ENCODE results near the gene ANKRD11.
"Not testable (repeated sequence)": the region's sequence is repeated elsewhere in the genome, so short reads cannot be mapped to it uniquely, and the experiment has no call there.

Gene ANKRD11

DNA sequence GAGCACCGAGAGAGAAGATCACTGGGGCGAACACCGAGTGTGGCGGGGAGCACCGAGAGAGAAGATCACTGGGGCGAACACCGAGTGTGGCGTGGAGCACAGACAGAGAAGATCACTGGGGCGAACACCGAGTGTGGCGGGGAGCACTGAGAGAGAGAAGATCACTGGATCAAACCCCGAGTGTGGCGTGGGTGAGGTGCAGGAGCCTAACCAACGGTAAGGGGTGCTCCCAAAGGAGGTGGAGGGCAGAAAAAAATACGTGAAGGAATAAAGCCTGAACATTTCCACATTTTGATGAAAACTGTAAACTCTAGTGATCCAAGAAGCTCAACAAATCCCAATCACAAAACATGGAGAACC, 100.2 kb downstream of the ANKRD11 start:
- no CpG with 5 or more reads among the region's 15 CpGs for WGBS (ENCODE audit: extremely low coverage, insufficient coverage, insufficient read length)

DNA sequence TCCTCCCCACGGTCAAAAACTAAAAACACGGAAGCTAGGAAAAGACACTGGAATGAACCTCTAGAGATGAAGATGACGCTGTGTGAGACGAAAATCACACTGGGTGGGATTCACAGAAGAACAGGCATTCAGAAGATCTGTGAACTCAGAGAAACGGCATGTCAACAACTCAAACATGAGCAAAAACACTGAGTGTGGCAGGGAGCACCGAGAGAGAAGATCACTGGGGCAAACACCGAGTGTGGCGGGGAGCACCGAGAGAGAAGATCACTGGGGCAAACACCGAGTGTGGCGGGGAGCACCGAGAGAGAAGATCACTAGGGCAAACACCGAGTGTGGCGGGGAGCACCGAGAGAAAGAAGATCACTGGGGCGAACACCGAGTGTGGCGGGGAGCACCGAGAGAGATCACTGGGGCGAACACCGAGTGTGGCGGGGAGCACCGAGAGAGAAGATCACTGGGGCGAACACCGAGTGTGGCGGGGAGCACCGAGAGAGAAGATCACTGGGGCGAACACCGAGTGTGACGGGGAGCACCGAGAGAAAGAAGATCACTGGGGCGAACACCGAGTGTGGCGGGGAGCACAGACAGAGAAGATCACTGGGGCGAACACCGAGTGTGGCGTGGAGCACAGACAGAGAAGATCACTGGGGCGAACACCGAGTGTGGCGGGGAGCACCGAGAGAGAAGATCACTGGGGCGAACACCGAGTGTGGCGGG, 100.7 kb downstream of the ANKRD11 start:
- H3K27ac ChIP-seq (ENCODE audit: low read depth, low read length); H3K14ac ChIP-seq (ENCODE audit: low read length); H3K4me1 ChIP-seq (ENCODE audit: control insufficient read depth in 1 of 2, insufficient read depth in 2 of 2, low read length in 2 of 2); H3K23ac ChIP-seq (ENCODE audit: low read length); H2AK5ac ChIP-seq (ENCODE audit: low read length); H2AFZ ChIP-seq (ENCODE audit: insufficient read depth, low read length, poor library complexity); H3K18ac ChIP-seq (ENCODE audit: low read length); H3K4me2 ChIP-seq (ENCODE audit: low read length); H3K36me3 ChIP-seq (ENCODE audit: control insufficient read depth in 1 of 2, insufficient read depth in 2 of 2, low read length in 2 of 2); H3K27me3 ChIP-seq (ENCODE audit: insufficient read depth, low read length); H3K79me1 ChIP-seq (ENCODE audit: low read length); H2BK5ac ChIP-seq (ENCODE audit: low read depth, low read length, poor library complexity); H2BK12ac ChIP-seq (ENCODE audit: low read length); H2BK120ac ChIP-seq (ENCODE audit: insufficient read depth, low read length, poor library complexity); H4K91ac ChIP-seq (ENCODE audit: low read depth, low read length); H4K8ac ChIP-seq (ENCODE audit: low read depth, low read length); H3K9ac ChIP-seq (ENCODE audit: low read length); H3K4me3 ChIP-seq (ENCODE audit: low read depth, low read length); DNase-seq; H3K9me3 ChIP-seq (ENCODE audit: insufficient read depth, low read depth, low read length); H4K12ac ChIP-seq (ENCODE audit: low read depth, low read length): not testable (repeated sequence)
- Histone ChIP-seq H3K4ac (ENCODE audit: low read depth, low read length) (peak overlapping the region; percentile 88), H3K79me2 (ENCODE audit: control insufficient read depth, insufficient read depth, low read length, poor library complexity) (peaks cover 37% of the 10 kb centered on the region)
- no CpG with 5 or more reads among the region's 44 CpGs for WGBS (ENCODE audit: extremely low coverage, insufficient coverage, insufficient read length)

More for the DNA sequence above, 100.2 kb downstream of the ANKRD11 start:
- H2AK5ac ChIP-seq (ENCODE audit: low read length); H2BK5ac ChIP-seq (ENCODE audit: low read depth, low read length, poor library complexity); H4K8ac ChIP-seq (ENCODE audit: low read depth, low read length); H3K27me3 ChIP-seq (ENCODE audit: insufficient read depth, low read length); H3K14ac ChIP-seq (ENCODE audit: low read length); H2BK120ac ChIP-seq (ENCODE audit: insufficient read depth, low read length, poor library complexity); H3K18ac ChIP-seq (ENCODE audit: low read length); H4K91ac ChIP-seq (ENCODE audit: low read depth, low read length); DNase-seq; H3K4me3 ChIP-seq (ENCODE audit: low read depth, low read length); H3K27ac ChIP-seq (ENCODE audit: low read depth, low read length); H3K36me3 ChIP-seq (ENCODE audit: control insufficient read depth in 1 of 2, insufficient read depth in 2 of 2, low read length in 2 of 2); H3K4me2 ChIP-seq (ENCODE audit: low read length); H3K23ac ChIP-seq (ENCODE audit: low read length); H4K12ac ChIP-seq (ENCODE audit: low read depth, low read length); H3K79me1 ChIP-seq (ENCODE audit: low read length); H2AFZ ChIP-seq (ENCODE audit: insufficient read depth, low read length, poor library complexity); H2BK12ac ChIP-seq (ENCODE audit: low read length); H3K9me3 ChIP-seq (ENCODE audit: insufficient read depth, low read depth, low read length); H3K9ac ChIP-seq (ENCODE audit: low read length): not testable (repeated sequence)
- H3K79me2 ChIP-seq (ENCODE audit: control insufficient read depth, insufficient read depth, low read length, poor library complexity), result peaks cover 38% of the 10 kb centered on the region
- peak overlapping the region; percentile 94 for H3K4ac ChIP-seq (ENCODE audit: low read depth, low read length)
- peaks cover 3 to 10% of the 10 kb centered on the region in 2 experiments for H3K4me1 ChIP-seq (ENCODE audit: control insufficient read depth in 1 of 2, insufficient read depth in 2 of 2, low read length in 2 of 2)

DNA sequence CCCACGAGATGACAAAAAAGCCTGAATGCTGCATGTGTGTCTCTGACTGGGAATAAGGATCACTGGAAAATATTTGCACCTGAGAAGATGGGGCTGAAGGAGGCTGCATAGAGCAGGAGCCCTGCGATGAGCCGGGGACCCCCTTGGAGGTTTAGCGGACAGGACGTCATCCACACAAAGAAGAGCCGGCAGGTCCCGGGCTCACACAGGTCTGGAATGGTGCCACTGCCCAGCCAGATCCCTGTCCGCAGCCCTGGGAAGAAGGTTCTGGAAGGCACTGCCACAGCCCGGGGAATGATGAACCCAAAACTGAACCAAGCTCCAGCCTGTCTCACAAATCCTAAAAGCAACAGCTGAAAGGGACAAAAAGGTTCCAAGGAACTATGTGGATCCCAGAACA, 101.8 kb downstream of the ANKRD11 start:
- Histone ChIP-seq H2BK5ac (ENCODE audit: low read depth, low read length, poor library complexity) (no peak overlapping the region), H3K79me1 (ENCODE audit: low read length) (peaks cover 7% of the 10 kb centered on the region), H2BK120ac (ENCODE audit: insufficient read depth, low read length, poor library complexity) (no peak overlapping the region), H3K27ac (ENCODE audit: low read depth, low read length) (no peak overlapping the region), H3K9me3 (ENCODE audit: insufficient read depth, low read depth, low read length) (no peaks in the 10 kb centered on the region), H3K23ac (ENCODE audit: low read length) (no peak overlapping the region), H3K4me3 (ENCODE audit: low read depth, low read length) (no peak overlapping the region), H4K8ac (ENCODE audit: low read depth, low read length) (no peak overlapping the region), H3K79me2 (ENCODE audit: control insufficient read depth, insufficient read depth, low read length, poor library complexity) (peaks cover 39% of the 10 kb centered on the region), H3K18ac (ENCODE audit: low read length) (no peak overlapping the region), H4K12ac (ENCODE audit: low read depth, low read length) (no peak overlapping the region), H3K36me3 (ENCODE audit: control insufficient read depth in 1 of 2, insufficient read depth in 2 of 2, low read length in 2 of 2) (peaks cover 0 to 3% of the 10 kb centered on the region in 2 experiments), H3K9ac (ENCODE audit: low read length) (no peak overlapping the region), H4K91ac (ENCODE audit: low read depth, low read length) (no peak overlapping the region), H2AK5ac (ENCODE audit: low read length) (no peak overlapping the region), H3K4me2 (ENCODE audit: low read length) (no peak overlapping the region), H3K27me3 (ENCODE audit: insufficient read depth, low read length) (no peaks in the 10 kb centered on the region), H3K4me1 (ENCODE audit: control insufficient read depth in 1 of 2, insufficient read depth in 2 of 2, low read length in 2 of 2) (peaks cover 6 to 13% of the 10 kb centered on the region in 2 experiments), H3K14ac (ENCODE audit: low read length) (no peak overlapping the region), H2BK12ac (ENCODE audit: low read length) (no peak overlapping the region), H3K4ac (ENCODE audit: low read depth, low read length) (peak overlapping the region; percentile 89), H2AFZ (ENCODE audit: insufficient read depth, low read length, poor library complexity) (no peak overlapping the region)
- WGBS (ENCODE audit: extremely low coverage, insufficient coverage, insufficient read length), result no CpG with 5 or more reads among the region's 9 CpGs
- DNase-seq, result no peak

DNA sequence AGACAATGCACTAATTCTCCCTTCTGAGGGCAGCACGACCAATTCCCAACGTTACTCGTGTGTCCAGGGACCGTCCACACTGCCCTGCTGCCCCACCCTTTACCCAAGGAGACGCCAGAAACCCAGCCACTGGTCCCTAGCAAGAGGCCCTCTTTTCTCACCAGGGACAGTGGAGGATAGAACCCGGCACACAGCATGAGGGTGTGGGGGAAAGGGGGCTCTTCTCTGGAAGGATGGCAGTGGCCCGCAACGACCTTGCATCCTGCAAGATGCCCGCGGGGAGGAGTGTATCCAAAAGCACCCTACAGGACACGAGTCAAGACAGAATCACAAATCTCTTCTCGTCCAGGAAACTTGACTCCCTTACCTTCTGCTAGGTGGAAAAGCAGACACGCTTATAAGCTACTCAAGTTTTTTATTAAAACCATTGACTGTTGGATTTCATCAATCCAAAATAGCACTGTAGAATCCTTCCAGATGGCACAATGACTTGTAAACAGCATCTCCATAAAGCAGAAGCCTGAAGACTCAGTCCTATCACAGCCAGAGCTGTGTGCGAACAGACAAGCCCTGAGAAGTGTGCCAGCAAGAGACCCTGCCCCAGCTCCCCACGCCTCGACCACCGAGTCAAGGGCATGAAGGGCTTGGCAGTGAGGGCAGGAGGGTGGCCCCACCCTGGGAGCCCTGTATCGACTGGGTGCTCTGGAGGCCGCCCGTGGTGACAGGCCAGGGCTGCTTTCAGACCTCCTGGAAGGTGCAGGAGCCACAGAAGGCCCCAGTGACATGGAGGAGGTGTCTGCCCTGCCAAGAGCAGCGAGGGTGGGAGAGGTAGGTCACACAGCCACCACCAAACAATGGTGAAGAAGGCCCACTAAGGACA, 103.8 kb downstream of the ANKRD11 start:
- peaks cover 0 to 3% of the 10 kb centered on the region in 2 experiments for H3K36me3 ChIP-seq (ENCODE audit: control insufficient read depth in 1 of 2, insufficient read depth in 2 of 2, low read length in 2 of 2)
- no peak overlapping the region for H3K27ac ChIP-seq (ENCODE audit: low read depth, low read length)

More for the DNA sequence above, 103.8 kb downstream of the ANKRD11 start:
- Histone ChIP-seq H3K18ac (ENCODE audit: low read length) (peak overlapping the region; percentile 6), H3K27me3 (ENCODE audit: insufficient read depth, low read length) (no peaks in the 10 kb centered on the region), H3K4ac (ENCODE audit: low read depth, low read length) (peak overlapping the region; percentile 89), H2AFZ (ENCODE audit: insufficient read depth, low read length, poor library complexity) (no peak overlapping the region), H4K91ac (ENCODE audit: low read depth, low read length) (no peak overlapping the region), H2BK120ac (ENCODE audit: insufficient read depth, low read length, poor library complexity) (no peak overlapping the region), H4K12ac (ENCODE audit: low read depth, low read length) (no peak overlapping the region), H3K14ac (ENCODE audit: low read length) (no peak overlapping the region), H2BK12ac (ENCODE audit: low read length) (no peak overlapping the region), H3K79me1 (ENCODE audit: low read length) (peaks cover 7% of the 10 kb centered on the region), H3K4me1 (ENCODE audit: control insufficient read depth in 1 of 2, insufficient read depth in 2 of 2, low read length in 2 of 2) (peaks cover 12 to 19% of the 10 kb centered on the region in 2 experiments), H4K8ac (ENCODE audit: low read depth, low read length) (no peak overlapping the region), H3K4me3 (ENCODE audit: low read depth, low read length) (no peak overlapping the region), H2BK5ac (ENCODE audit: low read depth, low read length, poor library complexity) (no peak overlapping the region), H3K4me2 (ENCODE audit: low read length) (no peak overlapping the region), H3K23ac (ENCODE audit: low read length) (no peak overlapping the region), H3K79me2 (ENCODE audit: control insufficient read depth, insufficient read depth, low read length, poor library complexity) (peaks cover 45% of the 10 kb centered on the region), H3K9me3 (ENCODE audit: insufficient read depth, low read depth, low read length) (no peaks in the 10 kb centered on the region), H3K9ac (ENCODE audit: low read length) (no peak overlapping the region), H2AK5ac (ENCODE audit: low read length) (no peak overlapping the region)
- no peak for DNase-seq
- no CpG with 5 or more reads among the region's 21 CpGs for WGBS (ENCODE audit: extremely low coverage, insufficient coverage, insufficient read length)

Data from trophoblast cell (in vitro differentiated cells and primary cell).